ENCODE data around the gene CRADD.
"Not testable (repeated sequence)": the region's sequence is repeated elsewhere in the genome, so short reads cannot be mapped to it uniquely, and the experiment has no call there.

Gene CRADD

DNA sequence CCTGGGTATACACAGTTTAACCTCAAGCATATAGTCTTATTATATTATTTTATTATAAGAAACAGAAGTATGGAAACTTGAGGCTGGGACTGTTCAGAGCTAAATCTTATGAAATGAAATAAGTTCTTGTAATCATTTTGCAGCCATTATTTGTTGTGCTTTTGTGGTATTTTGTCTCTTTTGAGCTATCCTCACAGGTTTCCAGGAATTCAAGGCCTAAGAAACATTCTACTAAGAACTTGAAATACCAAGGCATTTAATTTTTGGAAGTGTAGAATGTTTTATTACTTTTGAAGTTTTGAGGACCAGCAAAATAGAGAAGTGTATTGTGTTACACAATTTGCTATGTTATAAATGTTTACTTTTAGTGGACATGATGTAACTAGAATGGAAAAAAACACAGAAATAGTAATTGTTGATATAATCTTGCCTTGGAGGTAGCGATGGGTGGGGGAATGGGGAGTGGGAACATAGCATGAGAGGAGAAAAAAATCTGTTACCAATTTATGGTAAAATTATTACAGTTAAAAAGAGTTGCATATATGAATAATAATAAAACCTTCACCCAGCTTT, 81.7 kb downstream of the CRADD start:
- no peak for DNase-seq (ENCODE audit: low read depth)

DNA sequence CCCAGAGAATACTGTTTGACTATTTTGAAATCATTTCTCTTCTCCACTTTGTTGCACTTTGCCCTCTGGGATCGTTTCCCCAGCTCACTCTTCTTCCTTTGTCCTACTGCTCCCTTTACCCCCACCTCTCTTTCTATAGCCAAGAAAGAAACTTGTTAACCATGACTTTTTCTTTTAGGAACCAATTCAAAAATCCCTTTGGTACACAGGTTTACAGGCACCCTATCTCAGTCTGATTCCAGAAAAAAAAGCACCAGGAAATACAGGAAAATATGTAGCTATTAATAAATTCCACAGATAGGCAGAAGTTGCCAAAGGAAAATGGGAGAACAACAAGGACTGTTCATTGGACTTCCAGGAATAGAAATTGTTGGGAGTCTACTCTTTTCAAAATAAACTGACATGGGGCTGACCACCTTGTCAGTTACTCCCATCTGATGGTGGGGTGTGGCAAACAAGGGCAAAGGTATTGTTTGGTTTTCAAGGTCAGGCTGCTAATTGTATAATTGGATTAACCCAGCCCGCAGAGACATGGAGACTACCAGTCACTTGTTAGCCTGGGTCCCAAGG, 82.4 kb downstream of the CRADD start:
- no peak for DNase-seq (ENCODE audit: low read depth)

DNA sequence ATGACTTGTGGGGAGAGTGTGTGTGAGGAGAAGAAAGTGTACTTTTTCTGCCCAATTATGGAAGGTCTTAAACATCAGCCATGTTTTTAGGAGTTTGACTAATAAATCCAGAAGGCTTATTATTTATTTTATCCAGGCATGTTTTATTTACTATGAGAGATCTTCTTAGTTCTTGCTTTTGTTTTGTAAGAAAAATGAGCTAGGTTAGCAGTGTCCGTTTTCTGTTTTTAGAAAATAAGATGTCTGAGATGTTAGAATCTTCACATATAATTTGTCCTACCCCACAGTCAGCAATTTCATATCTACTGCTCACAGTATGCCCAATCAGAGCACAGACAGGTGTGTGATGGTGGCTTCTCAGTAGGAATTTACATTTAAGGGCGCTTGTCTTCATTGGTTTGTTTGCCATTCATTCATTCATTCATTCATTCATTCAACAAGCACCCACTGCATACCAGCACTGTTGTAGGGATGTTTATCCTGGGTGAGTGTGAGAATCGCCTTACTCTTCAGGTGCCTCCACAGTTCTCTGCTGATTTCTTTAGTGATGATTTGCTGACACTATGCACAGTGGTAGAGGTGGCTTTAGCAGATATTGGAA, 83.2 kb downstream of the CRADD start:
- no peak for DNase-seq (ENCODE audit: low read depth)

DNA sequence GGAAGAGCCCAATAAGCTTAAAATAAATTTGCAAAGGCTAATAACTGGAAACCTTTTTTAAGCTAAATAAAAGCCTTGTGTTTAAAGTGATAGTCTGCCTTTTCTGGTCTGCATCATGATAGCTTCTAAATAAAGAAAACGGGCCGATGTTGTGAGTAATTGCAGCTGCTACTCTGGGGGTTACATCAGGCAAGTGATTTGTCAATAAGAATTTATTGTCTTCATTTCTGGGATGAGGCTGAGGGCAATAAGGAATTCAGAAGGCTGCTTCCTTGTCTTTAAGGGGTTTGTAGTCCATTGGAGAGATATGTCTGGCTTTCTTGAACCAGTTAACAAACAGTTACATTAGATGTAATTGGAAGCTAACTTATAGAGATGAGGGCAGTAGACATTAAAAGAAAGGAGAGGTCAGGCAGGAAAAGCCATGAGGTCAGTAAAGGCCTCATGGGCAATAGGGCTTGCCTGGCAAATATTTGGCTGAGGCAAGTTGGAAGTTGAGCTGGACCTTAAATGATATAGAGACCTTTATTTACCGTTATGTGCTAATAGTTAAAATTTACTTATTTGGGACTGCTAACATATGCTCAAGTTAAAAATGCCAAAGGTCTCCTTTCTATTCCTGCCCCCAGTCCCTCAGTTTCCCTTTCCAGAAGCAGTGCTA, 85.0 kb downstream of the CRADD start:
- DNase-seq (ENCODE audit: low read depth) = no peak

DNA sequence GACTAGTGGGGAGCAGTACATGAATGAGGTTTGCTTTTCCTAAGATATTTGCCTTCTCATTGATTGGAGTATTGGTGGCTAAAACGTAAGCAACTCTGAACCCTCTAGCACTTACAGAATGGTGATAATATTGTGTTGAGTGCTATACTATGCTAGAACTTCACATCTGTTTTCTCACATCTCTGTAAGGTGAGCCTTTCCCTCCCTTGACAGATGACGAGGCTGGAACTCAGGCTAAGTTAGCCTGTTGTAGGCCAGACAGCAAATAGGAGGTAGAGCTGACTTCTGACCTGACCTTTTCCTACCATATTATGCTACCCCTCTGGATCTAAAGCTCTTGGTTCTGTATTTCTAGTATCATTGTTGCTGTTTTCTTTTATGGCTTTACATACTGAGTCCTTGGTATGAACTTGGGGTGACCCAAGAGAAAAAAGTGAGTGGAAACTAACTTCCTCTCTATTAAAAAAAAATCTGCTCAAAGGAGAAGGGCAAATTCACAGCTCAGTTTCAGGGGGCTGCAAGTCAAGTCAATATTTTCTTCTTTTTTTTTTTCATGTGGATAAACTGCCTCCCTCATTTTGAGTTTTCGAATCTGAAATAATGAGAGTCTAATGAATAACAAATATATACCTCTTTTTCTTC, 85.9 kb downstream of the CRADD start:
- DNase-seq (ENCODE audit: low read depth) = no peak

DNA sequence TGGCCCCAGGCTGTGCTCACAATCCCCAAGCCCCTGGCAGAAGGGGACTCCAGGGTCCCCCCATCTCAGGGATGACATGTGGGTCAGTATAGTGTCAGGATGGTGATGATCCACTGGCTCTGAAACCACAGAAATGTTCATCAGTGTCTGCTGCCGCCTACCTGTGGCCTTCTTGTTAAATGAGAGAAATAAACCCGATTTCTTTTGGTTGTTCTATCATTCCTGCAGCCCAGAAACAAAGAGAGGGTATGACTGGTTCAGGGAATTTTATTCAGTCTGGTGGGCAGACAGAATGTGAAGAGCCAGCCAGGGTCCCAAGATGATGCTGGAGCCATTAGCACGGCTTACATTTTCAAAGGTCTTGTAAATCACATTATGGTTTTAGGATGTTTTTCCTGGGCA, 86.6 kb downstream of the CRADD start:
- DNase-seq (ENCODE audit: low read depth) = no peak

DNA sequence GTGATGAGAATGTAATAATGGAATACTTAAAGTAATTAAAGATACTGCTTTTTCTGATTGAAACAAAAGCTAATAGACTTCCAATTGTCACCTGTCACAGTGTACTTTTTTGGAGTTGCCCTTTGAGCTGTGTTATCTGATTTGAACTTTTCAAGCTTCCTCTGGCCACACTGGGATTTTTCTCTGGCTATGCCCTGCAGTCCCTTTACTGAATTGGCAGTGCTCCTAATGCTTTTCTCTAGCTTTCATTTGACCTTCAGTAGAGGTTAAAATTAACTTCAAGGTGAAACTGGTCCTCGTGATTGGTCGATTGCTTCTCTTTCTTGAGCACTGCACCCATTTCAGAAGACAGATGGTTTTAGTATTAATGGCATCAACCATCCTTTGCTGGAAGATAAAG, 89.2 kb downstream of the CRADD start:
- no peak for DNase-seq (ENCODE audit: low read depth)

DNA sequence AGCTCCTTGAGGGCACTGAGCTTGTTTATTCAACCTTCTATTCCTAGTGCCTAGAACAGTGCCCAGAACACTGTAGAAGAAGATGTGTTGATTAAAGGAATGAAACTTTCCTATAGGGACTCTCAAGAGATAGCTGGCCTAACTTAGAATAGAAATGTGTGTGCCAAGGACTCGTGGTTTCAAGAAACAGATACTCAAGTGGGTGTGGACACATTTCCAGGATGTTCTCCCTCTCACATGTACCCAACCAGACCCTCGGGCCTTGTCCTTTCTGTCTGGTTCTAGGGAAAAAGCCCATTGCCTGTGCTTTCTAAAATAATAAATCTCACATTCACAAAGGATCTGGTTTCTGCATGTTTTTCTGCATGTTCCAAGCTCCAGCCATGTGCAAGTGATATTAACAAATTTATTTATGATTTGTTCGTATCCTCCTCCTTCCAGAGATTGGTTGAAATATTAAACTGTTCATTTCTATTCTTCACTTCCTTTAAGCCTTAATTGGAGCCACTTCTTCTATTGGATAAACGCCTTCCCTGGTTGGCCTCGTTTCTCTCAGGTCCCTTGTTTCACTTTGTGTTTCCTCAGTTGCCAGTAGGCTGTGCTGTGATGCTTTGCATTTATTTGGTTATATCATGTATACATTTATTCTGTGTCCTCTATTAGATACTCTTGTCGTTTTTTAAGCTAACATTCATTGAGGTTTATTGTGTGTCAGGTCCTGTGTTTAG, 89.8 kb downstream of the CRADD start:
- DNase-seq (ENCODE audit: low read depth) = no peak

DNA sequence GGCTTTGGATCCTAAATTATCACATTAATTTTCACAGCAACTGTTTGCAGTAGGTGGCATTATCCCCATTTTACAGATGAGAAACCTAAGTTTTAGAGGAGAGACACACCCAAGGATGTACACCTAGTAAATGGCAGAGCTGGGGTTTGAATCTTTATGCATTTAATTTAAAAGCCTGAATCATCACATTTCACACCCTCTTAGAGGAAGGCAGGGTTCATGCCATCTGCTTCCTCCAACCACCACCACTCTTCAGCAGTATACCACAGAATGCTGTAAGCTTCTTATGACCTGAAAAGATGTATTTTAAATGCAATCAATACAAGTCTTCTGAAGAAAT, 90.3 kb downstream of the CRADD start:
- no peak for DNase-seq (ENCODE audit: low read depth)

DNA sequence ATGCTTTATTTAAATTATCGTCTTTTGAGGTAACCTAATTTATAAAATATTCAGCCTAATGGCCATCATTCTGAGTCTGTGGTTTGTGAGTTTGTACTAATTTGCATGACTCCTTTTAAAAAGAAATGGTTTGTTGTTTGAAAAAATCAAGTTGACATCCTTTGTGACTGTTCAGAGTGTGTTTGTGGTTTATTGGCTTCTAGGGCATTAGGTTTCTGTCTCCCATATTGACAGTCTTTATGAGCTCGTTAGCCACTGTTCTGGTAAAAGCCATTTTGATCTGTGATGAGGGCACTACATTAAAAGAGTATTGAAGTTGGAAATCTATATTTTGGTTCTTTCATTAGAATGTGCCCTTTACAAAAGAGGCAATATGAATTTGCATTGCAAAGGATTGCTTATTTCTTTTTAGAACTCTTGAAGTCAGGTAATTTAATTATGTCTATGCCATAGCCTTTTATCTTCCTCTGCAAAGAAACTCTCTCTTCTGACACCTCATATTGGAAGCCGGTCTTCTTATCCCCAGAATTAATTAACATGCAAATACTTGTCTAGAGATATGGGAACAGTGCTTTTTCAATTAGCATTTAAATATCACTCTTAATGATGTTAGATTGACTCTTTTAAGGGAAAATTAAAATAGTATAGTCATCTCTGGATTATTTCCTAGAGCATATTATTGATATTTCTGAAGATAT, 95.0 kb downstream of the CRADD start:
- DNase-seq (ENCODE audit: low read depth) = no peak

DNA sequence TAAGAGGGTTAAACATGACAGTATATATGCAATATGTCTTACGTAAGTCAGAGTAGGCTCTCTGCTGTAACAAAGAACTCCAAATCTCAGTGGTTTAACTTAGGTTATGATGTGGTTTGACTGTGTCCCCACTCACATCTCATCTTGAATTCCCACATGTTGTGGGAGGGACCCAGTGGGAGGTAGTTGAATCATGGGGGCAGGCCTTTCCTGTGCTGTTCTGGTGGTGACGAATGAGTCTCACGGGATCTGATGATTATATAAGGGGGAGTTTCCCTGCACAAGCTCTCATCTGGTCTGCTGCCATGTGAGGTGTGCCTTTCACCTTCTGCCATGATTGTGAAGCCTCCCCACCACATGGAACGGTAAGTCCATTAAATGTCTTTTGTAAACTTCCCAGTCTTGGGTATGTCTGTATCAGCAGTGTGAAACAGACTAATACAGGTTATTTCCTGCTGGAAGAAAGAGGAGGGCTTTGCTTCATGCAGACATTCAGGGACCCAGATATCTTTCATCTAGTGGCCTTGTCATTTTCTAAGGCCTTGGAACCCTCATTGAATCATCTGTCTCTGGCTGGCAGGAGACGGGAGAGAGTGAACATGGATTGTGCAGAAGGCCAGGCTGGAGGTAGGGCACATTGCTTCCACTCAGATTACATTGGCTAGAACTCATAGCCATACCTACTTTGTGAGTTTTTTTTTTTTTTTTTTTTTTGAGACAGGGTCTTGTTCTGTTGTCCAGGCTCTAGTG, 96.1 kb downstream of the CRADD start:
- no peak for DNase-seq (ENCODE audit: low read depth)

DNA sequence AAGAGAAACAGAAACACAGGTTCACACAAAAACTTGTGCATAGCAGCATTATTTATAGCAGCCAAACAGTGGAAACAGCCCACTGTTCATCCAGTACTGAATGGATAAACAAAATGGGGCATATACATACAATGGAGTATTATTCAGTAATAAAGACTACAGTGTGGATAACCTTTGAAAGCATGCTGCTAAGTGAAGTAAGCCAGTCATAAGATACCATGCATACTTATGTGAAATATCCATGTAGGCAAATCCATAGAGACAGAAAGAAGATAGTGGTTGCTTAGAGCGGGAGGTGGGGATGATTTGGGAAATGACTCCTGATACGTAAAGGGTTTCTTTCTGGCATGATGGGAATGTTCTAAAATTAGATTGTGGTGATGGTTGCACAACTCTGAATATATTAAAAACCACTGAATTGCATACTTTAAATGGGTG, 99.4 kb downstream of the CRADD start:
- DNase-seq (ENCODE audit: low read depth) = no peak

DNA sequence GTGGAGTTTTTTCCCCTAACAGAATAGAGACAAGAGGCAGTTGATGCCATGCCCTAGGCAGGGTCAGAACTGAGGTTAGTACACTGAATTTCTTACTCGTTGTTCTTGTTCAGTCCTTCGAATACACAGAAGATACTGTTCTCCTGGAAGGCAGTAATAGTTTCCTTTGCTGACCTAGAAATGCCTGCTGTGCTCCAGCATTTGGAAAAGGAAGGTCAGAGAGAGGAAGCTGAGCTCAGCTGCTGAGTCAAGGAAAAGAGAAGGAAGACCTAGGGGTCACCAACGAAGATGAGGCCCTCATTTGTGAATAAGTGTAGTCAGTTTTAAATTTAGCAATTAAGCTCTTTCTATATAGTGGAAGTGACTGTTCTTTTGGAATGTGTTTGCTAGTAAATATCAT, 100.1 kb downstream of the CRADD start:
- no peak for DNase-seq (ENCODE audit: low read depth)

DNA sequence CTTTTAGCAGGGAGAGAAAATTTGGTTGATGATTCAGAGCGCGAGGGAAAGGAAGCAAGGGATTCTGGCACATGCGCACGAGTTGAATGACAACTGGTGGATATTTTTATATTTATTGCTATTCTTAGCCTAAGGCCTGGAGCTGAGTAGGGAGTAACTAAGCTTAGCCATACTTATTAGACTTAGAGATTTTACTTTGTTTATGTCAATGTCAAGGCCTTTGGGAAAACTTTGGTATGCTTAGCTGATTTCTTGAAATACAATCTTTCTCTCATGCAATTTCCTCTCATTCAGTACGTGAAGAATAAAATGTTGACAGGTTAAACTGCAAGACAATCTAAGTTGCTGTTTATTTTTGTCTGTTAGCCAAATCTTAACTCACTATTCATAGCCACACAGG, 101.1 kb downstream of the CRADD start:
- DNase-seq (ENCODE audit: low read depth) = no peak

DNA sequence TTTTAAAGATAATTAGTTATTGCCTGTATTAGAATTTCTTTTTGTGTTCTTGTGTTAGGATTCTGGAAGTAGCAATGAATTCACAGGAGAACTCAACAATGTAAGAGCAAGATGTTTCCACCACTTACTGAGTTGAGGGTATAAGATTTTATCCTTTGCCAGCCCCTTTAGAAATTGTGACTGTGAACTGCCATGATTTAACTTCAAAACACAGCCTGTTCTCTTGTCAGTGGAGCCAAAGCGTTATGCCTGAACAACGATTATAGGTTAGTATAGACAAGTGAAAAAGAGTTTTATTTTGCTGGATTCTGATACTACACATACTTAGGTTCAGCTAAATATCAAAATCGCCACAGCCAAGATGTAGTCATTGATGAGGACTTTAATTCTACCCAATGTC, 101.6 kb downstream of the CRADD start:
- no peak for DNase-seq (ENCODE audit: low read depth)

DNA sequence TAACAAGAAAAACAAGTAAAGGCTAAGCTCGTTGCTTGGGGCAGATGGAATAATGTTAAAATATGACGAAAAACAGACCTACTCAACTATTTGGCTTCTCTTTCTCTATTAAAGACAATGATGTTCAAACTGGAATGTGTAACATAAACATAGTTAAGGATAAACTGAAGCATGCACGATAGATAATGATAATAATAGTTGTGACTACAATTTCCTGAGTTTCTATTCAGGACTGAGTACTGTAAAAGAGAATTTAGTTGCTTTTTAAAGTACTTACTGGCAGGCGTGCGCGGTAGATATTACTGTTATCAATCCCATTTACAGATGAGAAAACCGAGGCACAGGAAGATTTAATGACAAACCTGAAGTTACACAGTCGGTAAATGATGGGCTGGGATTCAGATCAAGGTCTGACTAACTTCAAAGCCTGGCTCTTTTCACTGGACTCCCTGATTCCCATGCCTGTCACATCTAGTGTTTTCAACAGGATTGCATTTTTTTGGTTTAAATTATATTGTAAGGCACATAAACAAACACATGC, 103.0 kb downstream of the CRADD start:
- DNase-seq (ENCODE audit: low read depth) = no peak

DNA sequence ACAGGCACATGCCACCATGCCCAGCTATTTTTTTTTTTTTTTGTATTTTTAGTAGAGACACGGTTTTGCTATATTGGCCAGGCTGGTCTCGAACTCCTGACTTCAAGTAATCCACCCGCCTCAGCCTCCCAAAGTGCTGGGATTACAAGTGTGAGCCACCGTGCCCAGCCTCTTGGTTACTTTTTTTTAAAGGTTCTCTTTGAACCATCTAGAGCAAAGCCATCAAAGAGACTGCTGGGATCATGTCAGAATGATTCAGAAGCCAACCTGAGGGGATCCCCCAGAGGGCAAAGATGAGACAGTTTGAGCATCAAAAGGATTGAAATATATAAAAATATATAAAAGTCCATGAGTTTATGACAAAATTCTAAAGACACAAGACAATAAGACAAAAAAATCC, 103.7 kb downstream of the CRADD start:
- not testable (repeated sequence) for DNase-seq (ENCODE audit: low read depth)

DNA sequence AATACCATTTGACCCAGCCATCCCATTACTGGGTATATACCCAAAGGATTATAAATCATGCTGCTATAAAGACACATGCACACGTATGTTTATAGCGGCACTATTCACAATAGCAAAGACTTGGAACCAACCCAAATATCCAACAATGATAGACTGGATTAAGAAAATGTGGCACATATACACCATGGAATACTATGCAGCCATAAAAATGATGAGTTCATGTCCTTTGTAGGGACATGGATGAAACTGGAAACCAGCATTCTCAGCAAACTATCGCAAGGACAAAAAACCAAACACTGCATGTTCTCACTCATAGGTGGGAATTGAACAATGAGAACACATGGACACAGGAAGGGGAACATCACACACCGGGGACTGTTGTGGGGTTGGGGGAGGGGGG, 104.8 kb downstream of the CRADD start:
- not testable (repeated sequence) for DNase-seq (ENCODE audit: low read depth)

DNA sequence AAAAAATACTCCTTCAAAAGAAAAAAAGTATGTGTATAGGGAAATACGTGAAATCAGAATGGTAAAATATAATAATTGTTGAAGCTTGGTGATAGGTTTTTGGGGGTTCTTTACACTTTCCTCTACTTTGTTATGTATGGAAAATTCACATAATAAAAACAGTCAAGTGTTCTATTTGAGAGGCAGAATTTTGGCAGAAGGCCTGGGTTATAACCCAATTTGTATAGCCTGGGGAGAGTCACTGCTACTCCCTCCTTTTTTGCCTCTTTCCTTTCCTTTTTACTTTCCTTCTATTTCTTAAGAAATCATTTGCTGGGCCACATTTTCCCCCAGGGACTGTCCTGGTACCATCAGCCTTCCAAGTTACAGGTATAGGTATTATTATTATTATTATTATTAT, 105.7 kb downstream of the CRADD start:
- DNase-seq (ENCODE audit: low read depth) = no peak

DNA sequence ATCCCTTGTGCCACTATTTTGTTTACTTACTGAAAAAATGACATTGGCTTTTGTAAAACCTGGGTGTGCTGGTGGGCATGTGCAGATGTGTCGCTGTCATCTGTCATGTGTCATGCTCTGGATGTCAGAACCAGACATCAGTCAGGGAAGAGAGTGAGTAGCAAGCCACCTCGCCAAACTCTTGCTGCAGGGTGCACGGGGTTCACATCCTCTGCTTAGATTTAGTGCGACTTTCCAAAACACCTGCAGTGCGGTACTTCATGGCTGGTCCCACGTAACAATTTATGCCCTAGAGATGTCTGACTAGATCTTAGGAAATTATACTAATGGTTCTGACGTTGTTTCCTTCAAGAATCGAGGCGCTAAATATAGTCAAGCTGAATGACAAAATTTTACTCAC, 106.7 kb downstream of the CRADD start:
- peak; percentile 7 for DNase-seq (ENCODE audit: low read depth)

All from T follicular helper cell (primary cell).